HK-2 (cell line): ENCODE measurements around the gene UGT1A10.
"Not testable (repeated sequence)": the region's sequence is repeated elsewhere in the genome, so short reads cannot be mapped to it uniquely, and the experiment has no call there.

Experiments
- DNase-seq: peaks from one replicate; pipeline ENCODE4 v3.0.0-alpha.2; 2018; ENCODE audit not compliant: unreplicated experiment

UGT1A10 gene

DNA sequence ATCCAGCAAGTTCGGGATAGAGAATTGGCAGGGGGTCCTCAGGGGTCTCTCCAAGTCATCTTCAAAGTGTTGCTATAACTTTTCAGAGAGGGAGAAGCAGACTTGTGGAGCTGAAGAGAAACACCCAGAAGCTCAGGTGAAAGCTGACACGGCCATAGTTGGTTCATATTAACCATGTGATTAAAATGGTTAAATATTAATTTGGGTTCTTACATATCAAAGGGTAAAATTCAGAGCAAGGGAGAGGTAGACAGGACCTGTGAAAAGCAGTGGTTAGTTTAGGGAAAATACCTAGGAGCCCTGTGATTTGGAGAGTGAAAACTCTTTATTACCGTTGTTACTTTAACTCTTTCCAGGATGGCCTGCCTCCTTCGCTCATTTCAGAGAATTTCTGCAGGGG, 56.4 kb downstream of the UGT1A10 start, which contains the start of gene UGT1A6:
TSS of gene UGT1A6 (plus strand) at position 243 of the 400 bp plus-strand sequence. CDS start at position 358, 115 bp downstream.
- DNase-seq: no peak

DNA sequence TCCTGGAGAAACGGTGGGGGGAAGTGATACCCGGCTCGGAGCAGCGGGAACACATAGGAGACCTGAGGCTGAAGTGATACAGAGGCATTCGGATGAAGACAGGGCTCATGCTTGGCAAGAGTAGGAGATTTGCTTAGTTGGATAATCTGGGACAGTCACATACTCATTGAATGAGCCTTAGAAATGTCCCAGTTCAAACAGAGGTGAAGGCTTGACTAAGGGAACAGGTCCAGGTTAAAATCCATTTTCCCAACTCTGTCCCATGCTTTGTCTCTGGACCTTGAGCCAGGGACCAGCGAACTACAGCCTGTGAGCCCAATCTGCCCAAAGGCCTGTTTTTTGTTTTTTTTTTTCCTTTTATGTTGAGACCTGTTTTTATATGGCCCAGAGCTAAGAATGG, 57.7 kb downstream of the UGT1A10 start:
- DNase-seq: no peak

DNA sequence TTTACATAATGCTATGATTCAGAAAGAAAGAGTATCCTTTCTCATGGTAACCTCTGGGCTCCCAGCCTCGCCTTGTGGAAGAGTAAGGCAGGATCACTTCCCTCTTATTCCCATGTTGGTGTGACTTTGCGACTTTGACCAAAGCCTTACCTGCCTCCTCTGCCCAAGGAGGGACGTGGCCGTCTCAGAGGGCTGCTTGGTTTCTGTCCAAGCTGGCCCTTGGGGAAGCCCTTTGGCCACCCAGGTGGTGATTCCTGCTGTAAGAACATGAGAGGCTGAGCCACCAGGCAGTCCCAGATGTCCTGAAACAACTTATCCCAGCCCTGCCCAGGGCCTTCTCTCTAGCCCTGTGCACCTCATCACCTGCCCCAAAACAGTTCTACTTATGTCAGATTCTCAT, 62.5 kb downstream of the UGT1A10 start:
- DNase-seq: no peak

DNA sequence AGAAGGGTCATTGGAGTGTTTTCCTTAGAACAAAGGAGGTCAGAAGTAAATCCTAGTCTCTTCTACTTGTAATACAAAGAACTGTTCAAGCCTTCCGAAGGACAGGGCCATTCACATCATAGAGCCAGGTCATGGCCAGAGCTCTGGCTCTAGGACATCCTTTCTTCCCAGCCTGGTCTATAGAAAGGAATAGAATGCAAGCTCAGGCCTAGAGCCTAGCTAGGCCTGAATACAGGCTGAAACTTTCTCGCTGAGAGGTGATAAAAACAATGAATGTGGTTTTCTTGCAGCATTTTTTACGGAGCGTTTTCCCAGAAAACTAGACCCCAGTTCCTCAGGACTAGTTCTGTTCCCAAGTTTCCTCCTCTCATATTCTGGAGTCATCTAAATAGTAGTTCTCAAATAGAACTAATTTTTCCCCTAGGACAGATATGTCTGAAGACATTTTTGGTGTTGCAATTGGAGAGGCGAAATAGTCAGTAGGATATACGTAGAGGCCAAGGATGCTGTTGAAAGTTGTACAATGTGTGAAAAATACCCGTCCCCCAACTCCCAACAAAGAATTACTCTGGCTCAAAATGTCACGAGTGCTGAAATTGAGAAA, 63.3 kb downstream of the UGT1A10 start:
- DNase-seq: no peak

DNA sequence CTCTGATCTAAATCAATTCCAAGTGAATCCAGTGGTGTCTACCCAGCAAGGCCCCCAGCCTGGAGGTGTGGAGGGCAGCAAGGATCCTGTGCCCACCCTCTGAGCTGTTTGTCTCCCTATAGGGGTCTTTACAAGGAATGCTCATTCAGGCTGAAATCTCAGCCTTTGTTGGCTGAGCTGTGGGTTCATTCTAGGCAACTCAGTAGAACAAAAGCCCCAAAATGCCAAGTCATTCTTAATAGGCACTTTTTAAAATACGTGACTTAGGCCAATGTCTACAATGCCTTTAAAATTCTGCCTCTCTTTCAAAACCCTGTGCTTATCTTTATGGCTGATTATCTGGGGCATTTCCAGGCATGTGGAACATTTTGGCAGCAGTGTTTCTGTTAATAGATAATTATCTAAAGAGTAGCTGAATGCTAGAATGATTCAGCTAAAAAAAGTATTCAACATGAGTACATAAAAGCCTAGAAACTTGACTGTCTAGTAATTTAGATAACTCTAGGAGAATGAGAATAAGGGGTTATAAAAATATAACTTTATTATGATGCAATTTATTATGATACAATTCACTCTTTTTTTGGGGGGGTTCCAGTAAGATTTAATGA, 63.9 kb downstream of the UGT1A10 start:
- peak; percentile 28 for DNase-seq

DNA sequence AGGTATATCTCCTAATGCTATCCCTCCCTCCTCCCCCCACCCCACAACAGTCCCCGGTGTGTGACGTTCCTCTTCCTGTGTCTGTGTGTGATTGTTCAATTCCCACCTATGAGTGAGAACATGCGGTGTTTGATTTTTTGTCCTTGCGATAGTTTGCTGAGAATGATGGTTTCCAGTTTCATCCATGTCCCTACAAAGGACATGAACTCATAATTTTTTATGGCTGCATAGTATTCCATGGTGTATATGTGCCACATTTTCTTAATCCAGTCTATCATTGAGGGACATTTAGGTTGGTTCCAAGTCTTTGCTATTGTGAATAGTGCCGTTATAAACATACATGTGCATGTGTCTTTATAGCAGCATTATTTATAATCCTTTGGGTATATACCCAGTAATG, 64.6 kb downstream of the UGT1A10 start:
- DNase-seq: not testable (repeated sequence)

DNA sequence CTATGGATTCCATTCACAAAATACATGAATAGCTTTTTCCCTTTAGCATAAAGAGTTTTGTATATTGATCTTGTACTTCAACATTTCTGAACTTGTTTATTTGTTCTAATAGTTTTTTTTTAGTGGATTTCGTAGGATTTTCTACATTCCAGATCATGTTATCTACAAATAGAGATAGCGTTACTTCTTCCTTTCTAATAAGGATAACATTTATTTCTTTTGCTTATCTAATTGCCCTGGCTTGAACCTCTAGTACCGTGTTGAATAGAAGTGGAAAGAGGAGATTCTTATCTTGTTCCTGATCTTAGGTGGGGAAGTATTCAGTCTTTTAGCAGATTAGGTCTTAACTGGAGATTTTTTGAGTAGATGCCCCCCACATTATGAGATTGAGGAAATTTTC, 66.0 kb downstream of the UGT1A10 start:
- DNase-seq: no peak

DNA sequence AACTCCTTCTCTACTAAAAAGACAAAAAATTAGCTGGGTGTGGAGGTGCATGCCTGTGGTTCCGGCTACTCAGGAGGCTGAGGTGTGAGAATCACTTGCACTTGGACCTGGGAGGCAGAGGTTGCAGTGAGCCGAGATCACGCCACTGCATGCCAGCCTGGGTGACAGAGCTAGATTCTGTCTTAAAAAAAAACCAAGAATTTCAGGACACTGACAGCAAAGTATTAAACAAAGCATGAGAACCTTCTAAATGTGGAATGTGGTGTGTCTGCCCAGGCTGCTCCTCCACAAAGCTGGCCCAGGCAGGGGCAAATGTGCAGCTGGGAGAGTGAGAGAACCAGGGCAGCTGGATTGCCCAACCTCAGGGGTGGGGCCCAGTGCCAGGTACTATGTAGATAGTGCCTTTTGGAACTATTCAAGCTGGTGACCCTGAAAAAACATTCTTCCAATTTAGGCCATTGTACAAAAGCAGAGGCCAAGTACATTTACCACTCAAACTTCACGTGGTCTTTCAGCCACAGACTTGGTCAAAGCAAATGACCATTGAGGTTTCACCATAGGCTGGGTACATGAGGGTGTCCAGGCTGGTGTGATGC, 69.8 kb downstream of the UGT1A10 start:
- no peak for DNase-seq

DNA sequence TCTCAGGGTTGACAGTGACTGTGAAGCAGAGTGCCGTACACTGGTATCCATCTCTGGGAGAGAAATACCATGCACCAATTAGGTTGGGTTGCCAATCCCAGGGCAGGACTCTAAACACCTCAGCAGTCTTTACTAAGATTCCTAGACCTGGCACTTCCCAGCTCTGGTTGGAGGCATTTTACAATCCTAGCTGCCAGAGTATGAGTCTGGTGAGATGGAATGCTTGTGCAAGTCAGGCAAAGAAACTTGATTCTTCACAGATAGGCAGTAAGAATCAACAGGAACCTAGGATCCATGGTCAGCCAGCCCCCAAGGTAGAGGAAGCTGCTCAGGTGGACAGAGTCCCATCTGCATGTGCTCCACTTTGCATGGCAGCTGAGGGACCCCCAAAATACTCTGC, 70.5 kb downstream of the UGT1A10 start:
- no peak for DNase-seq

DNA sequence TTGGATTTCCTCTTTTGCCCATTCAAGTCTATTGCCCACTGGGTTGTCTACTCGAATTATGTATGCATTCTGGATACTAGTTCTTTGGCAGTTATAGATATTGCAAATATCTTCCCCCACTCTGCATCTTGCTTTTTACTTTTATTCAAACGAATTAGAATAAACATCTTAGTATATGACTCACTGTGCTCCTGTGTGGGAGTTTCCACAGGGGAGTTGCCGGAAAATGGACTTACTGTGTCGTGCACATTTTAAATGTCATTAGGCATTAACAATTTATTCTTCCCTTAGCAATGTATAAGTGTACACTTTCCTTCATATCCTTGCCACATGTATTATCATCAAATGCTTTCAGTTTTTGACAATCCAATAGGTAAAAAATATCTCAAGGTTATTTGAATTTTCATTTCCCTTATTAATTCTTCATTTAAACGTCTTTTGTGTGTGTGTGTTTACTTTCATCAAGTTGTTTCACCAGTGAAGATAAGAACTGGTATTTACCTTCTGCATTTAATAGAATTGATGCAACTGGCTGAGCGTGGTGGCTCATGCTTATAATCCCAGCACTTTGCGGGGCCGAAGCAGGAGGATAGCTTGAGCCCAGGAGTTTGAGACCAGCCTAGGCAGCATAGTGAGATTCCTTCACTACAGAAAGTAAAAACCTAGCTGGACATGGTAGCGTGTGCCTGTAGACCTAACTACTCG, 71.8 kb downstream of the UGT1A10 start:
- DNase-seq: no peak

DNA sequence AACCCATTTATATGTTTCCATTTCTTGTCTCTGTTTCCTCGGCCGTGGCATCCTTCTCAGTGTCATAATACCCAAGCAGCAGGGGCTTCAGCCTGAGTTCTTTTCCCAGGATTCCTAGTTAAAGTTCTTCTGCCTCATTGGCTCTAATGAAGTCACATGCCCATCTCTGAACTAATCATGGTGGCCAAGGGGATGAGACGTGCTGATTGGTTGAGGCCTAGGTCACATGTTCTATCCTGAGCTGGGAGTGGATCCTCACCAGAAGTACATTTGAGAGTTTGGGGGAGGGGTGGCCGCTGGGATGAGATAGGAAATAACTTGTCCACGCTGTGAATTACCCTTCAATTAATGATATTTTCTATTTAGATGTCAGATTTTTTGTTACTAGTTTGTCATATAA, 72.7 kb downstream of the UGT1A10 start:
- DNase-seq: no peak

DNA sequence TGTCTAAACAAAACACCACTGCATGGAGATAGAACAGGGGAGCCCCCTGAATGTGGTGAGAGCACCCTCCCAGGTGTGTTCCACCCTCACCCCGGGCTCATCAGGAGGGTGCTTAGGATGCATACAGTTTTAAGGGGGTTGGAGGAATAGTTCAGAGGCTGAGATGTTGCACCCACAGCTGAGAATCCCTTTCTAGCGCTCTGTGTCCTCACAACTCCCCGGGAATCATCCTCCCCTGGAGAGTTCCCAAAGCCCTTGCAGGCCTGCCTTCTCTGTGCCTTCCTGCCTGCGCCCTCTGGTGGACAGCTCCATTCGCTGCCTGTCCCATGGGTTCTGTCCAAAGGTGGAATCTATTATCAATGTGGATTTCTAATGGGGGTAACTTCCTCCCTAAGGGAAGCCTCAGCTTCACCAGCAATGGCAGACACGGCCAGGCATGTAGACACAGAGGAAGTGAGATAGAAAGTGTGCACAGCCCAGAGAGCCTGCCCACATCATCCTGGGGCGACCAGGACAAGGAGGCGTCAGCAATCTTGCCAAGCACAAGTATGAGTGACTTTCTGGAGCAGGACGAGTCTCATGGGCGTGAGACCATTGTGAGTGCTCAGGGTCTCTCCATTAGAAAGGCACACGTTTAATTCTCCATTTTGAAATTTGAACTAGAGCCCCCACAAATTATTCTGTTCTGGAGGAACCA, 75.2 kb downstream of the UGT1A10 start:
- DNase-seq: peak; percentile 87

DNA sequence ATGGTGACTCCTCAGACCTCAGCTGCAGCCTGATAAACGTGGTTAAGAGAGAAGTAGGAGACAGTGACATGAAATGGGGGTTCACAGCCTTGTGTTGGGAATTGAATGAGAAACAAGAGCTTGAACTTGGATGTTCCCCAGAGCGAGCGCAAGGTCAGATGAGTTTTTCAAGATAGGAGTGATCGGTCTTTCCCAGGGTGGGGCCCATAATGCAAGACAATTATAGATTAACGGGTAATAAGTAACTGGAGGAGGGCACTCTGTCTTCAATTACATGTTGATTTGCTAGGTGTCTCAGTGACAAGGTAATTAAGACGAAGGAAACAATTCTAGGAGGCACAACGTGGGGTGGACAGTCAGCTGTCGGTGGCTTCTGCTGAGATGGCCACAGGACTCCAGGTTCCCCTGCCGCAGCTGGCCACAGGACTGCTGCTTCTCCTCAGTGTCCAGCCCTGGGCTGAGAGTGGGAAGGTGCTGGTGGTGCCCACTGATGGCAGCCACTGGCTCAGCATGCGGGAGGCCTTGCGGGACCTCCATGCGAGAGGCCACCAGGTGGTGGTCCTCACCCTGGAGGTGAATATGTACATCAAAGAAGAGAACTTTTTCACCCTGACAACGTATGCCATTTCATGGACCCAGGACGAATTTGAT, 76.5 kb downstream of the UGT1A10 start, which contains the start of gene UGT1A5:
TSS of gene UGT1A5 (plus strand) at position 297 of the 651 bp plus-strand sequence. CDS start at position 382, 85 bp downstream.
- DNase-seq: no peak

DNA sequence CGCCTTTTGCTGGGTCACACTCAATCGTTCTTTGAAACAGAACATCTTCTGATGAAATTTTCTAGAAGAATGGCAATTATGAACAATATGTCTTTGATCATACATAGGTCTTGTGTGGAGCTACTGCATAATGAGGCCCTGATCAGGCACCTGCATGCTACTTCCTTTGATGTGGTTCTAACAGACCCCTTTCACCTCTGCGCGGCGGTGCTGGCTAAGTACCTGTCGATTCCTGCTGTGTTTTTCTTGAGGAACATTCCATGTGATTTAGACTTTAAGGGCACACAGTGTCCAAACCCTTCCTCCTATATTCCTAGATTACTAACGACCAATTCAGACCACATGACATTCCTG, 77.0 kb downstream of the UGT1A10 start:
- DNase-seq: no peak

DNA sequence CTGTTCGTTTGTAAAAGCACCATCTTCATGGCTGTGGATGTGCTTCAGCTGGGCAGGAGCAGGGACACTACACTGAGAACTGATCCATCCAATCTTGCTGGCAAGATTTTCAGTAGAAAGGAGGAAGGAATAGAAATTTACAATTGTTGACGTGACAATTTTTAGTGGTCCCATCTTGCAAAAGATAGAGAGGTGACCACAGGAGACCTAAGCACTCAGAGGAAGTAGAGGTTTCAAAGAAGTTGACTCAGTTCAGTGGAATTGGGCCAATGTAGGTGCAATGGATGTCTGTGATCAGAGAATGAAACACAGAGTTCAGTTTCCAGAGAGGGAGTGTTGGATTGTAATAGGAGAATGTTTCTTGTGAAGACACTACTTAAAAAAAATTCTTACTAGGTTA, 77.9 kb downstream of the UGT1A10 start:
- DNase-seq: no peak

DNA sequence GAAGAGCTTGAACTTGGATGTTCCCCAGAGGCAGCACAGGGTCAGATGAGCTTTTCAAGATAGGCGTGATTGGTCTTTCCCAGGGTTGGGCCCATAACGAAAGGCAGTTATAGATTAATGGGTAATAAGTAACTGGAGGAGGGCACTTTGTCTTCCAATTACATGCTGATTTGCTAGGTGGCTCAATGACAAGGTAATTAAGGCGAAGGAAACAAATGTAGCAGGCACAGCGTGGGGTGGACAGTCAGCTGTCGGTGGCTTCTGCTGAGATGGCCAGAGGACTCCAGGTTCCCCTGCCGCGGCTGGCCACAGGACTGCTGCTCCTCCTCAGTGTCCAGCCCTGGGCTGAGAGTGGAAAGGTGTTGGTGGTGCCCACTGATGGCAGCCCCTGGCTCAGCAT, 82.3 kb downstream of the UGT1A10 start, which contains the start of gene UGT1A4:
TSS of gene UGT1A4 (plus strand) at position 185 of the 400 bp plus-strand sequence. CDS start at position 270, 85 bp downstream.
- DNase-seq: no peak

DNA sequence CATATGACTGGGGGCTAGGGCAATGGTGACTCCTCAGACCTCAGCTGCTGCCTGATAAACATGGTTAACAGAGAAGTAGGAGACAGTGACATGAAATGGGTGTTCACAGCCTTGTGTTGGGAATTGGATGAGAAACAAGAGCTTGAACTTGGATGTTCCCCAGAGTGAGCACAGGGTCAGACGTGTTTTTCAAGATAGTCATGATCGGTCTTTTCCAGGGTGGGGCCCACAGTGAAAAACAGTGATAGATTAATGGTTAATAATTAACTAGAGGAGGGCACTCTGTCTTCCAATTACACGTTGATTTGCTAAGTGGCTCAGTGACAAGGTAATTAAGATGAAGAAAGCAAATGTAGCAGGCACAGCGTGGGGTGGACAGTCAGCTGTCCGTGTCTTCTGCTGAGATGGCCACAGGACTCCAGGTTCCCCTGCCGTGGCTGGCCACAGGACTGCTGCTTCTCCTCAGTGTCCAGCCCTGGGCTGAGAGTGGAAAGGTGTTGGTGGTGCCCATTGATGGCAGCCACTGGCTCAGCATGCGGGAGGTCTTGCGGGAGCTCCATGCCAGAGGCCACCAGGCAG, 92.6 kb downstream of the UGT1A10 start, which contains the start of gene UGT1A3:
TSS of gene UGT1A3 (plus strand) at position 320 of the 579 bp plus-strand sequence. CDS start at position 405, 85 bp downstream.
- DNase-seq: no peak

DNA sequence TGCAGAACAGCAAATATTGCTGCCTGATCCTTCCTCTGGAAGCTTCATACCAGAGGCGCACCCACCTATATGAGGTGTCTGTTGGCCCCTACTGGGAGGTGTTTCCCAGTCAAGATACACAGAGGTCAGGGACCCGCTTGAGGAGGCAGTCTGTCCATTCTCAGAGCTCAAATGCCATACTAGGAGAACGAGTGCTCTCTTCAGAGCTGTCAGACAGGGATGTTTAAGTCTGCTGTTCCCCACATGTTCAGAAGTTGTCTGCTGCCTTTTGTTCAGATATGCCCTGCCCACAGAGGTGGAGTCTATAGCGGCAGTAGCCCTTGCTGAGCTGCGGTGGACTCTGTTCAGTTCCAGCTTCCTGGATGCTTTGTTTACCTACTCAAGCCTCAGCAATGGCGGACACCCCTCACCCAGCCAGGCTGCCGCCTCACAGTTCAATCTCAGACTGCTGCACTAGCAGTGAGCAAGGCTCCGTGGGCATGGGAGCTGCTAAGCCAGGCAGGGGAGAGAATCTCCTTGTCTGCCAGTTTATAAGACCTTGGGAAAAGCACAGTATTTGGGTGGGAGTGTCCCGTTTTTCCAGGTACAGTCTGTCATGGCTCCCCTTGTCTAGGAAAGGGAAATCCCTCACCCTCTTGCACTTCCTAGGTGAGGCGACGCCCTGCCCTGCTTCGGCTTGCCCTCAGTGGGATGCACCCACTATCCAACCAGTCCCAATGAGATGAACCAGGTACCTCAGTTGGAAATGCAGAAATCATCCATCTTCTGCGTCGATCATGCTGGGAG, 100.8 kb downstream of the UGT1A10 start:
- DNase-seq: not testable (repeated sequence)

DNA sequence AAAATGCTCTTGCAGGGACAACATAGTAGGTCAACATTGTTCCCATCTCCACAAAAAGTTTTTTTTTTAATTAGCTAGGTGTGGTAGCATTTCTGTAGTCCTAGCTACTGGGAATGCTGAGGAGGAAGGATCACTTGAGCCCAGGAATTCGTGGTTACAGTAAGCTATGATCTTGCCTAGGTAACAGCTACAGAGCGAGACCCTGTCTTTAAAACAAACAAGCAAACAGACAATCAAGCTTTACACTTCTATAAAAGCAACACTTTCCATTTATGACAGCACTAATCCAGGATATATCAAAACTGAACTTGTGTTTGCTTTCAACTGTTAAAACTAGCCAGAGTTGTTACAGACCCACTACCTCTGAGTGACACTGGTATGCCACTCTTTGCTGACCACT, 104.6 kb downstream of the UGT1A10 start:
- no peak for DNase-seq
